Measurements from ENCODE around the gene BAZ2B. TPM values are rescaled to one million over a fixed set of nuclear protein-coding genes. Genes with fewer than 3 reads are reported as not detected.

BAZ2B gene
- polyA plus RNA-seq, 2 of the 4 experiments (the other 2 are of a cell fraction) = 19.6 to 50.6 TPM

DNA sequence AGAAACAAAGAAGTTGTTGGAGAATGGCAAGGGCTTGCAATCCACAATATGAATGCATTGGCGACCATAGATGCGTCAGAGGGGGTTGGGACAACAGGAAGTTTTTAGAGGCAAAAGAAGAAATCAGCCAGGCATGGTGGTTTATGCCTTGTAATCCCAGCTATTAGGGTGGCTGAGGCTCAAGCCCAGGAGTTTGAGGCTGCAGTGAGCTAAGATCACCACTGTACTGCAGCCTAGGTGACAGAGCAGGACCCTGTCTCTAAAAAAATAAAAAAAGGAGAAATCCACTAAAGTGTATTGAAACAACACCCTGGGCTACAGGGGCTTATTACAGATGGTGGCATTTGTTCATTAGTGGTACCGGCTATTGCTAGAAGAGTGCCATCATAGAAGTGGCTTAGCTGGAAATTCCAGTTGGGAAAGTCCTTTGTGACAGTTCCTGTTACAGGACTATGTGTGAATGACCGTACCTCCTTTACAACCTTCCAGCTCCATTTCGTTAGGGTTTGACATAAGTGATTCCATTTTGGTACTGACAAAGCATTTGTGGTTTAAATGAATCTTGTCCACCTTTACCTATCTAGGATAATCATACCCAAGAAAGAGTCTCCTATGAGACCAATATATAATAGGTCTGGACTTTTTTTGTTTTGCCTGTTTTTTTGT, 319.2 kb downstream of the BAZ2B start:
- Histone ChIP-seq H3K4me3 (no peak overlapping the region), H3K4me1 (no peaks in the 10 kb centered on the region), H3K27ac (no peak overlapping the region), H3K4me2 (no peak overlapping the region), H3K9me3 (no peaks in the 10 kb centered on the region)
- ATAC-seq (peak; percentile 64 to 71; a peak in 5 of 6 replicates), FAIRE-seq (no peak), DNase-seq (ENCODE audit: low read depth in 1 of 2, low spot score in 1 of 2) (no peak)
- ChIA-PET POLR2A (no interaction called here), CTCF (no interaction called here)
- WGBS (ENCODE audit: missing lambda C conversion rate) = 78% methylated on average over 5 of the region's 5 CpGs
- TF ChIP-seq, protein P1, sequence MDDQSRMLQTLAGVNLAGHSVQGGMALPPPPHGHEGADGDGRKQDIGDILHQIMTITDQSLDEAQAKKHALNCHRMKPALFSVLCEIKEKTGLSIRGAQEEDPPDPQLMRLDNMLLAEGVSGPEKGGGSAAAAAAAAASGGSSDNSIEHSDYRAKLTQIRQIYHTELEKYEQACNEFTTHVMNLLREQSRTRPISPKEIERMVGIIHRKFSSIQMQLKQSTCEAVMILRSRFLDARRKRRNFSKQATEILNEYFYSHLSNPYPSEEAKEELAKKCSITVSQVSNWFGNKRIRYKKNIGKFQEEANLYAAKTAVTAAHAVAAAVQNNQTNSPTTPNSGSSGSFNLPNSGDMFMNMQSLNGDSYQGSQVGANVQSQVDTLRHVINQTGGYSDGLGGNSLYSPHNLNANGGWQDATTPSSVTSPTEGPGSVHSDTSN (IDR thresholded peaks at IDR 0.05) = no peak
- no peak for TF ChIP-seq HDAC2 (IDR thresholded peaks at IDR 0.05)
- no peak for TF ChIP-seq FOSL2 (IDR thresholded peaks at IDR 0.05)
- no peak for TF ChIP-seq FOSL2 (CRISPR knock-in tag; IDR thresholded peaks at IDR 0.05)
- TF ChIP-seq POLR2AphosphoS2 (conservative IDR thresholded peaks at IDR 0.05; ENCODE audit: low read length) = no peak
- no peak for TF ChIP-seq JUN (IDR thresholded peaks at IDR 0.05)
- TF ChIP-seq ZC3H11A (IDR thresholded peaks at IDR 0.05) = no peak
- no peak for TF ChIP-seq NR3C1 (IDR thresholded peaks at IDR 0.05)
- TF ChIP-seq RCOR1 (IDR thresholded peaks at IDR 0.05; ENCODE audit: low read depth, low read length) = no peak
- no peak for TF ChIP-seq CBX2 (IDR thresholded peaks at IDR 0.05; ENCODE audit: borderline replicate concordance, low read depth)
- TF ChIP-seq EHF (CRISPR knock-in tag; IDR thresholded peaks at IDR 0.05) = no peak
- no peak for TF ChIP-seq ESRRA (IDR thresholded peaks at IDR 0.05; ENCODE audit: borderline replicate concordance, low read length)
- TF ChIP-seq CHD2 (IDR thresholded peaks at IDR 0.05; ENCODE audit: low read length, partially characterized antibody) = no peak
- TF ChIP-seq HOXB5 (CRISPR knock-in tag; IDR thresholded peaks at IDR 0.05) = no peak

DNA sequence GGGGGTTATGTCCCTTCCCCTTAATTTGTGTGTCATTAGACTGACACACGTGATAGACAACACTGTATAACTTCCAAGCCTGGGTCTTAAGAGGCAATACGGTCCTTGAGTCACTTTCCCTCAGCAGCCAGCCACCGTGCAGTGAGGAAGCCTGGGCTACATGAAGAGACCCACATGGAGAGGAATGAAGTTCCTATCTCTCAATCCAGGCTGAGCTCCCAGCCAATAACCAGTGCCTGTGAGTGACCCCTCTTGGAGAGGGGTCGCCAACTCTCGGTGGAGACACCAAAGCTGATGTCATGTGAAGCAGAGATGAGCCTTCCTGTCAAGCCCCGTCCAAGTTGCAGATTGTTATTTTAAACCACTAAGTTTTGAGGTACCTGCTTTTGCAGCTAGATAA, 324.2 kb downstream of the BAZ2B start:
- TF ChIP-seq, protein P2, sequence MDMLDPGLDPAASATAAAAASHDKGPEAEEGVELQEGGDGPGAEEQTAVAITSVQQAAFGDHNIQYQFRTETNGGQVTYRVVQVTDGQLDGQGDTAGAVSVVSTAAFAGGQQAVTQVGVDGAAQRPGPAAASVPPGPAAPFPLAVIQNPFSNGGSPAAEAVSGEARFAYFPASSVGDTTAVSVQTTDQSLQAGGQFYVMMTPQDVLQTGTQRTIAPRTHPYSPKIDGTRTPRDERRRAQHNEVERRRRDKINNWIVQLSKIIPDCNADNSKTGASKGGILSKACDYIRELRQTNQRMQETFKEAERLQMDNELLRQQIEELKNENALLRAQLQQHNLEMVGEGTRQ (IDR thresholded peaks at IDR 0.05) = no peak
- TF ChIP-seq NFE2L2 (conservative IDR thresholded peaks at IDR 0.05; ENCODE audit: low read length) (no peak), ZC3H11A (IDR thresholded peaks at IDR 0.05) (no peak), FOXS1 (CRISPR knock-in tag; IDR thresholded peaks at IDR 0.05) (no peak), TFCP2L1 (CRISPR knock-in tag; IDR thresholded peaks at IDR 0.05) (no peak), CEBPB (IDR thresholded peaks at IDR 0.05) (no peak), RCOR1 (IDR thresholded peaks at IDR 0.05; ENCODE audit: low read depth, low read length) (no peak), CBX8 (IDR thresholded peaks at IDR 0.05) (no peak), RNF2 (IDR thresholded peaks at IDR 0.05; ENCODE audit: borderline replicate concordance, low read depth) (no peak), CHD4 (IDR thresholded peaks at IDR 0.05; ENCODE audit: borderline replicate concordance) (no peak), RAD21 (conservative IDR thresholded peaks at IDR 0.05 in 1 of 2, IDR thresholded peaks at IDR 0.05 in 1 of 2) (no peak), SREBF2 (IDR thresholded peaks at IDR 0.05) (no peak), ZSCAN20 (CRISPR knock-in tag; IDR thresholded peaks at IDR 0.05) (no peak), KDM5A (IDR thresholded peaks at IDR 0.05) (no peak), ESRRA (IDR thresholded peaks at IDR 0.05; ENCODE audit: borderline replicate concordance, low read length) (no peak), HOXB13 (CRISPR knock-in tag; IDR thresholded peaks at IDR 0.05; ENCODE audit: low read depth) (no peak), GATA3 (IDR thresholded peaks at IDR 0.05; ENCODE audit: borderline replicate concordance) (no peak), FOSL2 (IDR thresholded peaks at IDR 0.05) (no peak), FOSL2 (CRISPR knock-in tag; IDR thresholded peaks at IDR 0.05) (no peak)
- TF ChIP-seq, protein P3, sequence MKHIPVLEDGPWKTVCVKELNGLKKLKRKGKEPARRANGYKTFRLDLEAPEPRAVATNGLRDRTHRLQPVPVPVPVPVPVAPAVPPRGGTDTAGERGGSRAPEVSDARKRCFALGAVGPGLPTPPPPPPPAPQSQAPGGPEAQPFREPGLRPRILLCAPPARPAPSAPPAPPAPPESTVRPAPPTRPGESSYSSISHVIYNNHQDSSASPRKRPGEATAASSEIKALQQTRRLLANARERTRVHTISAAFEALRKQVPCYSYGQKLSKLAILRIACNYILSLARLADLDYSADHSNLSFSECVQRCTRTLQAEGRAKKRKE (CRISPR knock-in tag; IDR thresholded peaks at IDR 0.05; ENCODE audit: low read depth) = no peak
- TF ChIP-seq, protein P4, sequence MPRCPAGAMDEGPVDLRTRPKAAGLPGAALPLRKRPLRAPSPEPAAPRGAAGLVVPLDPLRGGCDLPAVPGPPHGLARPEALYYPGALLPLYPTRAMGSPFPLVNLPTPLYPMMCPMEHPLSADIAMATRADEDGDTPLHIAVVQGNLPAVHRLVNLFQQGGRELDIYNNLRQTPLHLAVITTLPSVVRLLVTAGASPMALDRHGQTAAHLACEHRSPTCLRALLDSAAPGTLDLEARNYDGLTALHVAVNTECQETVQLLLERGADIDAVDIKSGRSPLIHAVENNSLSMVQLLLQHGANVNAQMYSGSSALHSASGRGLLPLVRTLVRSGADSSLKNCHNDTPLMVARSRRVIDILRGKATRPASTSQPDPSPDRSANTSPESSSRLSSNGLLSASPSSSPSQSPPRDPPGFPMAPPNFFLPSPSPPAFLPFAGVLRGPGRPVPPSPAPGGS (IDR thresholded peaks at IDR 0.05) = no peak
- no peak overlapping the region for H3K4me2 ChIP-seq
- DNase-seq (ENCODE audit: low read depth in 1 of 2, low spot score in 1 of 2) (no peak), ATAC-seq (no peak), FAIRE-seq (no peak)
- ChIA-PET POLR2A (no interaction called here), CTCF (no interaction called here)
- WGBS (ENCODE audit: missing lambda C conversion rate) = 81% methylated on average over 5 of the region's 6 CpGs
- no peak overlapping the region for H3K4me3 ChIP-seq
- no peaks in the 10 kb centered on the region for H3K9me3 ChIP-seq
- peaks cover 19% of the 10 kb centered on the region for H3K4me1 ChIP-seq
- H3K27ac ChIP-seq = peak overlapping the region in 1 of 2 experiments; percentile 0; a peak in 2 of 6 replicates

All from A549 (cell line).